Activated T-helper 9 cell treated with anti-CD3 and anti-CD28 coated beads, Interleukin-2, amount 50 U/mL, for 16 hours (primary cell): ENCODE measurements around the gene ERBB2.

Source experiments
- DNase-seq: peaks from one replicate; pipeline ENCODE4 v3.0.0-alpha.2; 2020; ENCODE audit warnings: low read depth

The ERBB2 gene

DNA sequence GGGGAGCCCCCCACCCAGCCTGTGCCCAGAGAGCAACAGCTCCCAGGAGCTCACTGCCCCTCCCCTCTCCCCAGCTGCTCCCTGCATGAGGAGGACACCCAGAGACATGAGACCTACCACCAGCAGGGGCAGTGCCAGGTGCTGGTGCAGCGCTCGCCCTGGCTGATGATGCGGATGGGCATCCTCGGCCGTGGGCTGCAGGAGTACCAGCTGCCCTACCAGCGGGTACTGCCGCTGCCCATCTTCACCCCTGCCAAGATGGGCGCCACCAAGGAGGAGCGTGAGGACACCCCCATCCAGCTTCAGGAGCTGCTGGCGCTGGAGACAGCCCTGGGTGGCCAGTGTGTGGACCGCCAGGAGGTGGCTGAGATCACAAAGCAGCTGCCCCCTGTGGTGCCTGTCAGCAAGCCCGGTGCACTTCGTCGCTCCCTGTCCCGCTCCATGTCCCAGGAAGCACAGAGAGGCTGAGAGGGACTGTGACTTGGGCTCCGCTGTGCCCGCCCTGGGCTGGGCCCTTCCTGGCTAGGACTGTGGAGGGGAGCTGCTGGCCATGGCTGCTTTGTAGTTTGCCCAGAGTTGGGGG lies 34.1 kb upstream of the ERBB2 start:
- DNase-seq, result no peak

DNA sequence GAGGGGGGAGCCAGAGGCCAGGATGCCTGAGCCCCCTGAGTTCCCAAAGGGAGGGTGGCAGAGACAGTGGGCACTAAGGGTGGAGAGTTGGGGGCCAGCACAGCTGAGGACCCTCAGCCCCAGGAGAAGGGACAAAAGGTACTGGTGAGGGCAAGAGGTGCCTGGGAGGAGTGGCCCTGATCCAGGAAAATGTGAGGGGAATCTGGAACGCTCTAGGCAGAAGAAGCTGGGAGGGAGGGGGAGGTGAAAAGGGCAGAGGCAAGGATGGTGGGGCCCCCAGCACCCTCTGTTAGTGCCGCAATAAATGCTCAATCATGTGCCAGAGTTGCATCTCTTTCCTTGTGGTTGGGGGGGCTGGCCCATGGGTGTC lies 33.6 kb upstream of the ERBB2 start:
- DNase-seq, result no peak

DNA sequence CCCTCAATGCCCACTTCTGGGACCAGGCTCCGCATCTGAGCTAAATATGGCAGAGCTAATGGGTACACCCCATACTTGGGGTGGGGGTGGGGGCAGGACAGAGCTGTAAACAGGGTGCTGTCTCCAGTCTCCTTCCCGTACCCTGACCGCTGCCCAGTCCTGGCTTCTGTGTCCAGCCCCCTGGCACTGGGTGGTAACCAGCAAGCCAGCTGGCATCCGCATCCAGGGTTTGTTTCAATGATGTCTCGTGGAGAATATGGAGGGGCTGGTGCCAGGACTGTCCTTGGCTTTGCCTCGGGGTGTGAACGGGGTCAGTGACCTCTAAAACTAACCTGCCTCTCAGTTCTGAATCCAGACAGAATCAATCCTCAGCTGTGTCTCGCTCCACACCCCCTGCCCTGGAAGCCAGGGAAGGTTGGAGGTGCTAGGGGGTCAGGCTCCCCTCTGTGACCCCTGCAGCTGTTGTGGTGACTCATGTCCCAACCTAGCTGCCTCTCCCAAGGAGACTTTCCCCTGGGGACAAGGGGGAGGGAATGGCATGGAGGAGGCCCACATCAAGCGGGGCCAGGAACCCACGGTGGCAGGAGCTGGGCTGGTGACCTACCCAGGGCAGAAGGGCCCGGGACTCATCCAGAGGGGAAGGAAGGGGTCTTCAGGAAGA lies 33.1 kb upstream of the ERBB2 start:
- DNase-seq, result no peak

DNA sequence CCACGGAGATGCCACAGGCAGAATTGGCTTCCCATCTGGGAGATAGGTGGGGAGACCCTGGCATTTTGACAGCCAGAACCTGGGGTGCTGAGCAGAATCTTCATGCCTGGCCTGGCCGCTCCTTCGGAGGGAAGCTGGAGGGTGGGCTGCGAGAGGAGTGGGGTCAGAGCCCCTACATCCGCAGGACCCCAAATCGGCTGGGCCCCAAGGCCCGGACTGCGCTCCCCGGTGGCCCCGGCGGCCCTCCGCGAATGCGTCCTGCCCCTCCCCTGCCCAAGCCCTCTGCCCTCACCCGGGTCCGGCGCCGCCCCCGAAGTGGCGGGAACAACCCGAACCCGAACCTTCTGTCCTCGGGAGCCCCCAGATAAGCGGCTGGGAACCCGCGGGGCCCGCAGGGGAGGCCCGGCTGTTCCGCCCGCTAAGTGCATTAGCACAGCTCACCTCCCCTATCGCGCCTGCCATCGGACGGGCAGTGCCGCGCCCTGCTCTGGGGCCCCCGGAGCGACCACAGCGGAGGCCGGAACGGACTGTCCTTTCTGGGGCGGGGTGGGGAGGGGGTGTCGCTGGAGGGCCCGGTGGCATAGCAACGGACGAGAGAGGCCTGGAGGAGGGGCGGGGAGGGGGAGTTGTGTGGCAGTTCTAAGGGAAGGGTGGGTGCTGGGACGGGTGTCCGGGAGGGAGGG lies 32.5 kb upstream of the ERBB2 start:
- DNase-seq, result no peak

DNA sequence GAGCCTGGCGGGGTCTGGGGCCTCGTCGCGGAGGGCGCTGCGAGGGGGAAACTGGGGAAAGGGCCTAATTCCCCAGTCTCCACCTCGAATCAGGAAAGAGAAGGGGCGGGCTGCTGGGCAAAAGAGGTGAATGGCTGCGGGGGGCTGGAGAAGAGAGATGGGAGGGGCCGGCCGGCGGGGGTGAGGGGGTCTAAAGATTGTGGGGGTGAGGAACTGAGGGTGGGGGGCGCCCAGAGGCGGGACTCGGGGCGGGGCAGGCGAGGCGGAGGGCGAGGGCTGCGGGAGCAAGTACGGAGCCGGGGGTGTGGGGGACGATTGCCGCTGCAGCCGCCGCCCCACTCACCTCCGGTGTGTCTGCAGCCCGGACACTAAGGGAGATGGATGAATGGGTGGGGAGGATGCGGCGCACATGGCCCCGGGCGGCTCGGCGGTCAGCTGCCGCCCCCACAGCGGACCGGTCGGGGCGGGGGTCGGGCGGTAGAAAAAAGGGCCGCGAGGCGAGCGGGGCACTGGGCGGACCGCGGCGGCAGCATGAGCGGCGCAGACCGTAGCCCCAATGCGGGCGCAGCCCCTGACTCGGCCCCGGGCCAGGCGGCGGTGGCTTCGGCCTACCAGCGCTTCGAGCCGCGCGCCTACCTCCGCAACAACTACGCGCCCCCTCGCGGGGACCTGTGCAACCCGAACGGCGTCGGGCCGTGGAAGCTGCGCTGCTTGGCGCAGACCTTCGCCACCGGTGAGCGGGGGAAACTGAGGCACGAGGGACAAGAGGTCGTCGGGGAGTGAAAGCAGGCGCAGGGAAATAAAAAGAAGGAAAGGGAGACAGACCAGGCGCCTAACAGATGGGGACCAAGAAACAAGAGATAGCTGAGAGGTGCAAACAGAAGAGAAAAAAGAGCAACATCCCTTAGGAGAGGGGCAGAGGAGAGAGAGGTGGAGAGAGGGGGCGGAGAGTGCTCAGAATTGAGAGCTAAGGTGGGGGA lies 31.6 kb upstream of the ERBB2 start, which contains the start of gene PNMT:
Gene PNMT, plus strand, starts transcription at position 509 of the 980 bp plus-strand sequence. Its CDS starts 23 bp downstream, at position 532.
- peak; percentile 40 for DNase-seq

DNA sequence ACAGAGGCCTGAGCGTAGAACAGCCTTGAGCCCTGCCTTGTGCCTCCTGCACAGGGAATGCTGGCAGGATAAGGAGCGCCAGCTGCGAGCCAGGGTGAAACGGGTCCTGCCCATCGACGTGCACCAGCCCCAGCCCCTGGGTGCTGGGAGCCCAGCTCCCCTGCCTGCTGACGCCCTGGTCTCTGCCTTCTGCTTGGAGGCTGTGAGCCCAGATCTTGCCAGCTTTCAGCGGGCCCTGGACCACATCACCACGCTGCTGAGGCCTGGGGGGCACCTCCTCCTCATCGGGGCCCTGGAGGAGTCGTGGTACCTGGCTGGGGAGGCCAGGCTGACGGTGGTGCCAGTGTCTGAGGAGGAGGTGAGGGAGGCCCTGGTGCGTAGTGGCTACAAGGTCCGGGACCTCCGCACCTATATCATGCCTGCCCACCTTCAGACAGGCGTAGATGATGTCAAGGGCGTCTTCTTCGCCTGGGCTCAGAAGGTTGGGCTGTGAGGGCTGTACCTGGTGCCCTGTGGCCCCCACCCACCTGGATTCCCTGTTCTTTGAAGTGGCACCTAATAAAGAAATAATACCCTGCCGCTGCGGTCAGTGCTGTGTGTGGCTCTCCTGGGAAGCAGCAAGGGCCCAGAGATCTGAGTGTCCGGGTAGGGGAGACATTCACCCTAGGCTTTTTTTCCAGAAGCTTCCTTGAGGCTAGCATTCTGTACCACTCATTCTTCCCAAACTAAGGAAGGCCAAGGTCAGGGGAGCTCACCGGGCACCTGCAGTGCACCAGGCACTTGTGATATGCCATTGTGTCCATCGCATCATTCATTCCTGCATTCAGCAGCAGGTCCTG lies 29.7 kb upstream of the ERBB2 start:
- no peak for DNase-seq

DNA sequence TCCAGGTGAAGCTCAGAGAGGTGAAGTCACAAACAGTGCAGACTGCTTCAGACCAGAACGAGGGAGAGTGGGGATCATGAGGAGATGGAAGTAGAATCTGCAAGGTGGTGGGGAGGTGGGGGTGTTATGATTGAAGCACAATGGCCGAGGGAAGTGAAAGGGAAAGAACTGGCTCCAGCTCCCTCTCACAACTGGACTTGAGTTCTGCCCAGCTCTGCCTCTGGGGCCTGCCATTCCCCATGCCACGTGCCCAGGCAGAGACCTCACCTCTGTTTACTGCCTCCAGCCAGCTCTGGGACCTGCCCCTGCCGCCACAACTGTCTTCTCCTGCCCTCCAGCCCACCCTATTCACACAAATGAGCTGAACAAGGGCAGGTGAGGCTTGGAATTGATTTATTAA lies 29.1 kb upstream of the ERBB2 start:
- no peak for DNase-seq

DNA sequence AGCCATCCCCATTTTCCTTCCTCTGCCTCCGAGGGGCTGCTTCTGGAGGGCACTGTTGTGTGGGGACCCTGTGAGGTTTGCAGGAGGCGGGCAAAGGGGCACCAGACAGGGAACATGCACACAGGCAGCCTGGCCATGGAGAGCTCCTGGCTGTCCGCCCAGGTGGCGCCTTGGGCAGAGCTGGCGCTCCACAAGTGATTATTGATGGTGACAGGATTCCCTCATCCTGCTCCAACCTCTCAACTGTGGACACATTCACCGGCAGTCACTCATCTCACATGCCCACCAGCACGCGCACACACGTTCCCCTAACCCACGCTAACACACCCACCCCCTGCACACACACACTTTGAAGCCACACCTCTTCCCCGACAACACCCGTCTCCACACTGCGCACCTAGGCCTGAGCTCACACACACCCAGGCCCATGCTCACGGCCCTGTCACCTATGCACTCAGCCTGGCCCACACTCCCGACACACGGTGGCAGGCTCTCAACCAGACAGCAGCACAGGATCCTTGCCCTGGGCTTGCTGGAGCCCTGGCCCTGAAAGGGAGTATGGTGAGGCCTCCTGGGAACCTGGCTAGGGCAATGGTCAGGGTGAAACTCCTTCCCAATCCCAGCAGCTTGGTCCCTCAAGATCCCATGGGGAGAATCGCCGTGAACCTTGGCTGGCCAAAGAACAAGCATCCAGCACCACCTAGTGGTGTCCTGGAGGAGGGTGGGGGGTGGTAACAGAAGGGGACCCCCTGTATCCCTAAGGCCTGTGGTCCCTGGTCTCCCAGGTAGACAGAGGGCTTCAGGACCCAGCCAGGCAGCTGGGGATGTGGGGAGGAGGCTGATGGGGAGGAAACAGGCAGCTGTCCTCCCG lies 28.0 kb upstream of the ERBB2 start:
- no peak for DNase-seq

DNA sequence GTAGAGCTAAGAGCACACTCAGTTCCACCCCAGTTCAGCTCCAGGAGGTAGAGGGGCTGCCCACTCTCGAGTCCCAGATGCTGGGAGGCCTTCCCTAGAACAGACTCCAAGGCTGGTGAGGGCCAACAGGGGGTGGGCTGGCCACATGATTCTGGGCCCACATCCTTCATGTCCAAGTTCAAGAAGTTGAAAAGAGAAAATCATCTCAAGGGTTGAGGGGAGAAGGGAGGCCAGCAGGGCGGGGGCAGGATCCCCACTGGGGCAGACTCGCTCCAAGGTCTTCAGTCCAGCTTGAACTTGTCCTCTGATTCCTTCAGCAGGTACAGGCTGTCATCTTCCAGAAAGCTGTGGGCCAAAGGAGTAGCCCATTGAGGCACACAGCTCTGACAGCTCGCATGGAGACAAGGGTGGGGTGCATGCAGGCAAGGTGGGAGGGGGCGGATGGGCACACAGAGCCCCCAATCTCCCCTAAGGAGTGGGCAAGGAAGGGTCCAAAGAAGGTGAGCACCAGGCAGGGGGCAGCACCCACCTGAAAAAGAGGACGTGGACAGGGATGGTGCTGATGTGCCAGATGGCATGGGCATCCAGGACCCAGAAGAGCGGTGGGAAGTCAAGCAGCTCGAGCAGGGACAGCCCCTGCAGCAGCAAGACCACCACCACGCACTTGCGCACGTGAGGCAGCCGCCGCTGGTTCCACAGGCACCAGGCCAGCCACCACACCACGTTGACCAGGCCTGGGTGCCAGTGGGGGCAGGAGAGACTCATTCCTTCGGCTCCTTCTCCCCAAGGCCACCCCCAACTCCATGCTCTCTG lies 27.1 kb upstream of the ERBB2 start:
- DNase-seq, result no peak

DNA sequence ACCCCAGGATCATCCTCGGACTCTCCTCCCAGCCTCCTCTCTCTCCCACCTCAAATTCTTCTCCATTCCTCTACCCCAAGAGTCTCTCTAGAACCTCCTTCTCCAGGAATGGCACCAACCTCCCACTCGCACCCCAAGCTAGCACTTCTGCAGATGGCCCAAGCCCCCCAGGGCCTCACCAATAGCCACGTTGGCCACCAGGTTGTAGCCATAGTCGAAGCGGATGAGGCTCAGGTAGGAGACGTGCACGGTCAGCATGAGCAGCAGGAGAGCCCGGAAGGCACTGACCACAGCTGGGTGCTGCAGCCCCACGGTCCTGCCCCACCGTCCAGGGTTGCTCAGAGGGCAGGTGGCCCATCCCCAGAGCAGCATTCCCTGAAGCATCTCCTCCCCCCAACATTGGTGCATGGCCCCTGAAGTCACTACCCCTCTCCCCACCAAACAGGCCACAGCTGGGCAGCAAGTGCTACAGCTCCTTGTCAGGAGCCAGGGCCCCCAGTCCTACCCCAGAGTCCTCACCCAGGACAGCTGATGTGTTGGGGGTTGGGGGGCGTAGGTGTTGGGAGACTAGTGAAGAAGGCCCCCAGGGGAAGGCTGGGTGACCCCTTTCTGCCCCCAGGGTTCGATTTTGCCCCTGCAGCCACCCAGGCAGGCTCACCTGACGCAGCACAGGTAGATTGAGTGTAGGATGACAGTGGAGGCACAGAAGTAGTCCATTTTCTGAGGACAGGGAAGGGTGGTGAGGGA lies 26.4 kb upstream of the ERBB2 start:
- DNase-seq, result no peak

DNA sequence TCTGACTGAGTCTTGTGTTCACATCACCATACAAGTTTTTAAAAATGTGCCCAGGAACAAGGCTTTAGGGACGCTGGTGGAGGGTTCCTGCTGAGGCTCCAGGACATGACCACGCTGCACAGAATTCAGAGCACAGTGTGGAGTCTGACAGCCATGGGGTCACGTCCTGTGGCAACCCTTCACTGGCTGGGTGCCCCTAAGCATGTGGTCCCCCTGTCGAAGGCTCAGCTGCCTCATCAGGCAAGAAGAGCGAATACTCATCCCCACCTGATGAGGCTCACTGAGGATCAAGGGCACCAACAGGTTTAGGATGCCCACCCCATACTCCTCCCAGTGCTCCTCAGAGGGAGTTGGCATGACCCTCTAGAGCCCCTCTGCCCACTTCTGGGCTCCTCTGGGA lies 25.7 kb upstream of the ERBB2 start:
- no peak for DNase-seq

DNA sequence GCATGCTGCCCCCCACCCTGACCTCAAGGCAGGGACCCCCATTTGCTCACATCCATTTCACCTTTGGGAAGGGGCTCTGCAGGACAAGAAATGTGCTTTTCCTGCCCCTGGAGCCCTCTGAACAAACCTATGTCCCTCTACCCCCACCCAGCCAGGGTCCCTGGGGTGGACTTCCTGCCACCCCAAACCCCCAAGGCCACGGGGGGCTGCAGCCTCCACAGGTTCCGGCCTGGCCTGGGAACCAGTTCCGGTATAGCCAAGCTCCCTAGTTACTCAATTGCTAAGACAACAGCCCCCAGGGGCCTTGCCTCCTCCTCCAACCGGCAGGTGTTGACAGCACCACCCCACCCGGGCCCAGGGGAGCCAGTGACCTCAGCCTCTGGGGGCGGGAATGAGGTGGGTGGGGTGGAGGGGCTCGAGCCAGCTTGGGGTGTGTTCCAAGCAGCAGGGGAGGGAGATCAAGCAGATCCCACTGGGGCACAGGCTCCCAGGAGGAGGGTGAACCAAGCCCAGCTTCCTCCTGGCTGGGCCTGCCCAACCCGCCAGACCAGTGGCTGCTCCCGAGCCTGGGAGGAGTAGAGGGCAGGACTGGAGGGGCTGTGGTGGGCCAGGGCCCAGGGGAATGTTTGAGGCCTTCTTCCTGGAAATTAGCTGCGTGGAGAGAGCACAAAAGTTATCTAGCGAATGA lies 25.0 kb upstream of the ERBB2 start:
- DNase-seq, result no peak

DNA sequence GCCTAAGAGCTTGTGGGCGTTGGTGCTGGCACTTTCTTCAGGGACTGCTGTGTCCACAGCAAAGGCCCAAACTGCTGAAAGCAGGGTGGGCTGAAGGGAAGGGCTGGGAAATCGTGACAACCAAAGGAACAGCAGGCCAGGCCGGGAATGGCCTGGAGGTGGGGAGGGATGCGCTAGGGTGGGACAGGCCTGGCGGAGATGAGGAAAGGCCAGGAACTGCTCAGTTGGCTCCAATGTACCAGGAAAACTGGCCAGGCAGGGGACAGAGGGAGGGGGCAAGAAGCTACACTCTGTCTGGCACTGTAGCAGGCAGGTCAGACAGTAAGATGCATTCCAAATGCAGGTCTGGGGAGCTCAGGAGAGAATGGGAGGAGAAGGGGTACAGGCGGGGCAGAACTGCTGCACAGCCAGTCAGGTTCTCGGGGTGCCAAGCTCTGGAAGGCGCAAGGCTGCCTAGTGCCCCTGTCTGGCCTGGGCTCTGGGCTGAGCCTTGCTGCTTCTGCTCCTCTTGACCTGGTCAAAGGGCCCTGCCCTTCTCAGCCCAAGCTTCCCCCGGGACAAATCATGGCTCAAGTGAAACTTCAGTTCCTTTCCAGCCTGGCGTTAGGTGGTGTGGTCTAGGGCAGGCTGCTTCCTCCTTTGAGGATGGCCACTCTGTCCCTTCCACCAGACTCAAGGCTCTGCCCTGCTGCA lies 24.3 kb upstream of the ERBB2 start:
- no peak for DNase-seq

DNA sequence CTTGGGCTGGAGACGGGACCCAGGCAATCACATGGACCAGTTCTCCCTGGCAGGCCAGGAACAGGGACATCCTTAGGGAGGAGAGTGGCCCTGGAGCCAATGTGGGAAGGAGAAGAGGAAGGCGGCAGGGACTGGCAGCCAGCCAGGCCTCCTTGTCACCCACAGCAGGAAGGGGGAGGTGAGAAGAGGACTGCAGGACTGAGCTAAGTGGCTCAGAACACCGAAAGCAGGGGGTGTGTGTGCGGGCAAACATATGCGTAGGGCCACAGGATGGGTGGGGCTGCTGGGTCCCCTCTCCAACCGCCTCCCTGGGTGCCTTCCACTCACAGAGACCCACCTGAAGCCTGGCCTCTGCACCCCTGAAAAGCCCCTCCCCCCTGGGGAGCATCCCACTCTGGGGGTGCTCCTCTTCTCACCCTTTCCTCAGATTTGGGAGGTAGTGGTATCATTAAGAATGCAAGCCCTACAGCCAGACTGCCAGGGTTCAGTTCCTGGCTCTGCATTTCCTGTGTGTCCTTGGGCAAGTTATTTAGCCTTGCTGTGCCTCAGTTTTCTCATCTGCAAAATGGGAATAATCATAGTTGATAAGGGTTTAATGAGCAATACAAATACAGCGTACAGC lies 23.6 kb upstream of the ERBB2 start:
- DNase-seq, result peak; percentile 13

DNA sequence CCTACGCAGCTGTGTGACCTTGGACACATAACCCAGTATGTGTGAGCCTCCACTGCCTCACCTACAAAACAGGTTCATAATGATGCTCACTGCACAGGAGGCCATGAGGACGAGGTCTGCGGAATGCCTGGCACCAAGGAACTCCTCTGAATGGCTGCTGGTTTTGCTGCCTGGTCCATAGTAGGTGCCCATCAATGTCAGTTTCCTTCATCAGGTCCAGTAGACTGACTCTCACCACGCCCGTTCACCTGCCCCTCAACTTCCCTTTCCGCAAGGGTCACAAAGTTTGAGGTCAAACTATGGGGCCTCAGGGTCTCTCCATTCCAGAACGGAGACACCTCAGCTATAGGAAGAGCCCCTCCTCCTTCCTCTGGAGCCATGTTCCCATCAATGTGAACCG lies 22.8 kb upstream of the ERBB2 start:
- no peak for DNase-seq

DNA sequence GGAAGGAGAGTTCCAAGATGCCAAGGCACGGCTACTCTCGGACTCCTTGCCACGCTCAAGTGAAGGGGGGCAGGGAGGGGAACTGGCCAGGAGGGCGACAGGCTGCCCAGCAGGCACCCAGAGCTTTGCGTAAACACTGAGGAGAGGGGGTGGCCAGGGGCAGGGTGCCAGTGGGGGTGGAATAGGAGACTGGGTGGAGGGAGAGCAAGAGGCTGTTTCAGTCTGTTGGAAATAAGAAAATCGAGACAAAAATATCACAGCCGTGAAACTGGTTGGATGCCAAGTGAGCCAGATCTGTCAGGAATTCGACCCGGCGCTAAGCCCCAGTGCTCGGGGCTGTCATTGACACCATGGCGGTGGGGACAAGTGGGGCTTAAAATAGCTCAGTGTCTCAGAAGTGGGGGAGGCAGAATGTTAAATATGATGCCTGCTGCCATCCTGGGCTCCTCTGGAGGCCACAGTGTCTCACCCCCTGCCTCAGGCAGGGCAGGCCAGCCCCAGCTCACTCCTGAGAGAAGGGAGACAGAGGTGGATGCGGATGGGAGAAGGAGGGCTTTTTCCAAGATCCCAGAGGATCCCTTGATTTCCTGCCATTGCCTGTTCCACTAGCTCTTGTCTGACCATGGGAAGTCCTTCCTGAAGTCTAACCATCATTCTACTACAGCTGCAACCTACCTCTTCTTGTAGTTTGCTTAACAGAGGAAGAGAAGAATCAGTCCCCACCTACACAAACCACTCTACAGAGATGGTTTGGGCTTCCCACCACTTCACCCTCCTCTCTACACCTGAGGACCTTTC lies 22.1 kb upstream of the ERBB2 start:
- DNase-seq, result no peak
